HepG2 (cell line): ENCODE measurements around the gene GH2. TPM values are rescaled to one million over a fixed set of nuclear protein-coding genes. Genes with fewer than 3 reads are reported as not detected.

Experiments
- CEBPB ChIP-seq: IDR thresholded peaks from 2 replicates; pipeline ENCODE4 v1.6.1; 2011; ENCODE audit warnings: low read depth, low read length, improper control_type of control experiment, borderline replicate concordance
- CENPT ChIP-seq: sonication (generic); formaldehyde crosslinking; IDR thresholded peaks from 2 replicates; pipeline ENCODE4 v1.8.0; 2022; ENCODE audit warnings: low read depth, mild to moderate bottlenecking, moderate library complexity, missing genetic modification reagents
- HES4 ChIP-seq: sonication (generic); formaldehyde crosslinking; IDR thresholded peaks from 2 replicates; pipeline ENCODE4 v1.9.0; 2021; ENCODE audit warnings: mild to moderate bottlenecking, missing genetic modification reagents, borderline replicate concordance
- HOXA7 ChIP-seq: sonication (generic); formaldehyde crosslinking; IDR thresholded peaks from 2 replicates; pipeline ENCODE4 v1.8.1; 2022; ENCODE audit warnings: mild to moderate bottlenecking, missing genetic modification reagents, moderate library complexity
- KDM3A ChIP-seq: IDR thresholded peaks from 2 replicates; pipeline ENCODE4 v1.6.1; 2018; ENCODE audit warnings: low read depth, missing compliant biosample characterization
- MYNN ChIP-seq: sonication (generic); formaldehyde crosslinking; IDR thresholded peaks from 2 replicates; pipeline ENCODE4 v1.4.0; 2020; ENCODE audit warnings: mild to moderate bottlenecking, low read depth, missing genetic modification reagents
- NCOR1 ChIP-seq: fragments of 200-600 bp; sonication (generic); IDR thresholded peaks from 2 replicates; pipeline ENCODE4 v1.7.0; 2017; ENCODE audit warnings: antibody characterized with exemption, low read length, borderline replicate concordance
- PITX1 ChIP-seq: sonication (generic); formaldehyde crosslinking; IDR thresholded peaks from 2 replicates; pipeline ENCODE4 v1.5.1; 2020; ENCODE audit warnings: mild to moderate bottlenecking, missing genetic modification reagents
- SNAI1 ChIP-seq: sonication (generic); formaldehyde crosslinking; IDR thresholded peaks from 2 replicates; pipeline ENCODE4 v1.5.0; 2020; ENCODE audit warnings: mild to moderate bottlenecking, missing genetic modification reagents, borderline replicate concordance
- XRCC5 ChIP-seq: fragments of 200-400 bp; formaldehyde crosslinking; optimal IDR thresholded peaks from 2 replicates; pipeline ENCODE3; 2017; ENCODE audit warnings: mild to moderate bottlenecking, low read length
- YEATS2 ChIP-seq: sonication (generic); formaldehyde crosslinking; IDR thresholded peaks from 2 replicates; pipeline ENCODE4 v1.4.0; 2020; ENCODE audit warnings: missing genetic modification reagents, borderline replicate concordance
- ZFP90 ChIP-seq: sonication (generic); formaldehyde crosslinking; IDR thresholded peaks from 2 replicates; pipeline ENCODE4 v1.8.0; 2022; ENCODE audit warnings: missing genetic modification reagents, mild to moderate bottlenecking, inconsistent platforms, borderline replicate concordance
- ZMYM3 ChIP-seq: sonication (generic); formaldehyde crosslinking; IDR thresholded peaks from 2 replicates; pipeline ENCODE4 v1.5.1; 2020; ENCODE audit warnings: mild to moderate bottlenecking, missing genetic modification reagents
- ZNF17 ChIP-seq: sonication (generic); formaldehyde crosslinking; IDR thresholded peaks from 2 replicates; pipeline ENCODE4 v1.5.0; 2020; ENCODE audit warnings: mild to moderate bottlenecking, missing genetic modification reagents
- ZNF253 ChIP-seq: sonication (generic); formaldehyde crosslinking; IDR thresholded peaks from 2 replicates; pipeline ENCODE4 v1.8.0; 2022; ENCODE audit warnings: mild to moderate bottlenecking, missing genetic modification reagents, borderline replicate concordance
- ZNF570 ChIP-seq: sonication (generic); formaldehyde crosslinking; IDR thresholded peaks from 2 replicates; pipeline ENCODE4 v1.4.0; 2020; ENCODE audit warnings: mild to moderate bottlenecking, missing genetic modification reagents, borderline replicate concordance
- ZNF770 ChIP-seq: sonication (generic); formaldehyde crosslinking; IDR thresholded peaks from 2 replicates; pipeline ENCODE4 v1.5.0; 2020; ENCODE audit warnings: mild to moderate bottlenecking, missing genetic modification reagents
- ZNF790 ChIP-seq: sonication (generic); formaldehyde crosslinking; IDR thresholded peaks from 2 replicates; pipeline ENCODE4 v1.8.0; 2022; ENCODE audit warnings: missing genetic modification reagents, mild to moderate bottlenecking, borderline replicate concordance
- ZNF878 ChIP-seq: sonication (generic); formaldehyde crosslinking; IDR thresholded peaks from 2 replicates; pipeline ENCODE4 v1.8.1; 2023; ENCODE audit warnings: mild to moderate bottlenecking, missing genetic modification reagents, moderate library complexity
- polyA plus RNA-seq, 8 experiments: library from polyadenylated mRNA; depleted of rRNA in 3 of 8; stranded (reverse) in 7 of 8; unstranded in 1 of 8; fragments of >200 nt; fragmentation: Illumina TruSeq in 4 of 8; extraction: Trizol in 4 of 8; gene quantifications; 2 replicates each; pipeline versions ENCODE4 v1.2.1 to v1.2.3, GENCODE V29; 2011 to 2016; ENCODE audit warnings: low read depth in 4 of 8, missing spikeins in 1 of 8, mixed read lengths in 1 of 8; ENCODE audit not compliant: insufficient read depth in 1 of 8
- total RNA-seq, 5 experiments: library from RNA; depleted of rRNA; stranded (reverse); fragments of >200 nt; fragmentation: Illumina TruSeq; extraction: Trizol; gene quantifications; 2 replicates each; pipeline ENCODE4 v1.2.3, GENCODE V29; 2016; ENCODE audit warnings: low read depth in 1 of 5
- TF ChIP-seq, protein P1 (sequence below): sonication (generic); formaldehyde crosslinking; IDR thresholded peaks from 2 replicates; pipeline ENCODE4 v1.4.0; 2020; ENCODE audit warnings: missing genetic modification reagents, borderline replicate concordance
- TF ChIP-seq, protein P2 (sequence below): sonication (generic); formaldehyde crosslinking; IDR thresholded peaks from 2 replicates; pipeline ENCODE4 v1.8.0; 2023; ENCODE audit warnings: mild to moderate bottlenecking, missing genetic modification reagents
- TF ChIP-seq, protein P3 (sequence below): sonication (generic); formaldehyde crosslinking; IDR thresholded peaks from 2 replicates; pipeline ENCODE4 v1.4.0; 2020; ENCODE audit warnings: mild to moderate bottlenecking, missing genetic modification reagents
- TF ChIP-seq, protein P4 (sequence below): IDR thresholded peaks from 2 replicates; pipeline ENCODE4 v1.6.1; 2018; ENCODE audit warnings: missing genetic modification reagents, mild to moderate bottlenecking, missing compliant biosample characterization

Gene GH2
- total and polyA plus RNA-seq, 2 of the 13 experiments (the other 11 are each of a cell fraction or from before 2014, with no cell fraction given), result not detected

- TF ChIP-seq NCOR1, result peak; percentile 68; the same call in 1 of the 2 replicates
- peak; percentile 94 for TF ChIP-seq MYNN (CRISPR knock-in tag)
- no peak for TF ChIP-seq ZNF570 (CRISPR knock-in tag)
- TF ChIP-seq, protein P1, sequence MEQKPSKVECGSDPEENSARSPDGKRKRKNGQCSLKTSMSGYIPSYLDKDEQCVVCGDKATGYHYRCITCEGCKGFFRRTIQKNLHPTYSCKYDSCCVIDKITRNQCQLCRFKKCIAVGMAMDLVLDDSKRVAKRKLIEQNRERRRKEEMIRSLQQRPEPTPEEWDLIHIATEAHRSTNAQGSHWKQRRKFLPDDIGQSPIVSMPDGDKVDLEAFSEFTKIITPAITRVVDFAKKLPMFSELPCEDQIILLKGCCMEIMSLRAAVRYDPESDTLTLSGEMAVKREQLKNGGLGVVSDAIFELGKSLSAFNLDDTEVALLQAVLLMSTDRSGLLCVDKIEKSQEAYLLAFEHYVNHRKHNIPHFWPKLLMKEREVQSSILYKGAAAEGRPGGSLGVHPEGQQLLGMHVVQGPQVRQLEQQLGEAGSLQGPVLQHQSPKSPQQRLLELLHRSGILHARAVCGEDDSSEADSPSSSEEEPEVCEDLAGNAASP, result peak; percentile 96
- peak; percentile 73 for TF ChIP-seq ZNF878 (CRISPR knock-in tag)
- TF ChIP-seq YEATS2 (CRISPR knock-in tag), result peak; percentile 87
- TF ChIP-seq, protein P2, sequence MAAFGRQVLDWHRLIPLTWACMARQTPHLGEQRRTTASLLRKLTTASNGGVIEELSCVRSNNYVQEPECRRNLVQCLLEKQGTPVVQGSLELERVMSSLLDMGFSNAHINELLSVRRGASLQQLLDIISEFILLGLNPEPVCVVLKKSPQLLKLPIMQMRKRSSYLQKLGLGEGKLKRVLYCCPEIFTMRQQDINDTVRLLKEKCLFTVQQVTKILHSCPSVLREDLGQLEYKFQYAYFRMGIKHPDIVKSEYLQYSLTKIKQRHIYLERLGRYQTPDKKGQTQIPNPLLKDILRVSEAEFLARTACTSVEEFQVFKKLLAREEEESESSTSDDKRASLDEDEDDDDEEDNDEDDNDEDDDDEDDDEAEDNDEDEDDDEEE, result peak; percentile 69; the same call in 1 of the 2 replicates
- TF ChIP-seq ZMYM3 (CRISPR knock-in tag), result peak; percentile 84
- peak; percentile 81 for TF ChIP-seq HES4 (CRISPR knock-in tag)
- TF ChIP-seq SNAI1 (CRISPR knock-in tag), result peak; percentile 93
- no peak for TF ChIP-seq ZNF253
- TF ChIP-seq ZNF770, result peak; percentile 76
- TF ChIP-seq KDM3A (CRISPR knock-in tag), result peak; percentile 99
- TF ChIP-seq HOXA7 (CRISPR knock-in tag), result no peak
- peak; percentile 95 for TF ChIP-seq ZNF790
- peak; percentile 99 for TF ChIP-seq PITX1 (CRISPR knock-in tag)
- TF ChIP-seq ZFP90 (CRISPR knock-in tag), result peak; percentile 97
- TF ChIP-seq CEBPB, result no peak
- TF ChIP-seq CENPT (CRISPR knock-in tag), result 0 out of 2 replicates have a peak, but pooled peaks have one; percentile 40
- TF ChIP-seq, protein P3, sequence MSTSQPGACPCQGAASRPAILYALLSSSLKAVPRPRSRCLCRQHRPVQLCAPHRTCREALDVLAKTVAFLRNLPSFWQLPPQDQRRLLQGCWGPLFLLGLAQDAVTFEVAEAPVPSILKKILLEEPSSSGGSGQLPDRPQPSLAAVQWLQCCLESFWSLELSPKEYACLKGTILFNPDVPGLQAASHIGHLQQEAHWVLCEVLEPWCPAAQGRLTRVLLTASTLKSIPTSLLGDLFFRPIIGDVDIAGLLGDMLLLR (CRISPR knock-in tag), result peak; percentile 51; the same call in 1 of the 2 replicates
- TF ChIP-seq, protein P4, sequence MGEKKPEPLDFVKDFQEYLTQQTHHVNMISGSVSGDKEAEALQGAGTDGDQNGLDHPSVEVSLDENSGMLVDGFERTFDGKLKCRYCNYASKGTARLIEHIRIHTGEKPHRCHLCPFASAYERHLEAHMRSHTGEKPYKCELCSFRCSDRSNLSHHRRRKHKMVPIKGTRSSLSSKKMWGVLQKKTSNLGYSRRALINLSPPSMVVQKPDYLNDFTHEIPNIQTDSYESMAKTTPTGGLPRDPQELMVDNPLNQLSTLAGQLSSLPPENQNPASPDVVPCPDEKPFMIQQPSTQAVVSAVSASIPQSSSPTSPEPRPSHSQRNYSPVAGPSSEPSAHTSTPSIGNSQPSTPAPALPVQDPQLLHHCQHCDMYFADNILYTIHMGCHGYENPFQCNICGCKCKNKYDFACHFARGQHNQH (CRISPR knock-in tag), result peak; percentile 87; the same call in 1 of the 2 replicates
- no peak for TF ChIP-seq ZNF17
- TF ChIP-seq XRCC5, result peak; percentile 100
Observed at GRCh38 chr17:63842540-63843386, 39.0 kb downstream of the GH2 start, which contains the start of gene SMARCD2 (continued).
